Prostate gland (tissue), 2 donors: ENCODE data around the gene TRAF4.

Source experiments
- POLR2A ChIP-seq: fragments of 450-650 bp; IDR thresholded peaks from one replicate; pipeline ENCODE4 v1.6.1; 2016; ENCODE audit warnings: antibody characterized with exemption, mild to moderate bottlenecking
- POLR2AphosphoS5 ChIP-seq: sonication (generic); formaldehyde crosslinking; IDR thresholded peaks from one replicate; pipeline ENCODE4 v1.6.1; 2017; ENCODE audit warnings: antibody characterized with exemption
- TF ChIP-seq, protein P1 (sequence below), 4 experiments: fragments of 200-600 bp in 2 of 4; fragments of 450-650 bp in 2 of 4; sonication (generic) in 2 of 4; IDR thresholded peaks; 1 replicate in 3 of 4; 2 replicates in 1 of 4; pipeline ENCODE4 v1.5.1; 2016 to 2019; ENCODE audit warnings: antibody characterized with exemption in 4 of 4, mild to moderate bottlenecking in 2 of 4, moderate library complexity in 2 of 4

DNA sequence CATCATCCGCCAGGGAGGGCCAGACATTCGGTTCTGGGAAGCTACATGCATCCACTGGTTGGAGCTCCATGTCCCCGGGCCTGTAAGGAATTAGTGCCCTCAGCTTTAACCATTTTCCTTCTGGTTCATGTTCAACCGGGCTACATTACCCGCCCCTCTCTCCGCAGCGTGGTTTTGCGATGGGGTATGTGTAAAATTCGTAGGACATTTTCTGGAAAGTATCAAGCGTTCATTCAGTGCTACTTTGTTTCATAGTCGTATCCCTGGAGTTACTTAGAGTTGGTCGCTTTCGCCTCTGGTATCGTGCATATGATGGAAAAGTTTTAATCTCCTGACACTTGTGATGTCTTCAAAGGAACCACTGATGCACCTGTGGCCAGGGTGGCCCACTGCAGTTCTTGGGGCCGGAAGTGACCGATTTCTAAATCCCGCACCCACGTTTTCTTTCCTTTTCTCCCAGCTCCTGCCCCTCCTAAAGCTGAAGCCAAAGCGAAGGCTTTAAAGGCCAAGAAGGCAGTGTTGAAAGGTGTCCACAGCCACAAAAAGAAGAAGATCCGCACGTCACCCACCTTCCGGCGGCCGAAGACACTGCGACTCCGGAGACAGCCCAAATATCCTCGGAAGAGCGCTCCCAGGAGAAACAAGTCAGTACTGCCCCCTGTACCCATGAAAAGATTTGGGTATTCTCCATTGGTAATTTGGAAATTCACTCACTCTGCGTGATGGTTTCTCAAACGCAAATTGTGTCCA, 23.4 kb upstream of the TRAF4 start:
- no peak for TF ChIP-seq POLR2A
- TF ChIP-seq, protein P1, sequence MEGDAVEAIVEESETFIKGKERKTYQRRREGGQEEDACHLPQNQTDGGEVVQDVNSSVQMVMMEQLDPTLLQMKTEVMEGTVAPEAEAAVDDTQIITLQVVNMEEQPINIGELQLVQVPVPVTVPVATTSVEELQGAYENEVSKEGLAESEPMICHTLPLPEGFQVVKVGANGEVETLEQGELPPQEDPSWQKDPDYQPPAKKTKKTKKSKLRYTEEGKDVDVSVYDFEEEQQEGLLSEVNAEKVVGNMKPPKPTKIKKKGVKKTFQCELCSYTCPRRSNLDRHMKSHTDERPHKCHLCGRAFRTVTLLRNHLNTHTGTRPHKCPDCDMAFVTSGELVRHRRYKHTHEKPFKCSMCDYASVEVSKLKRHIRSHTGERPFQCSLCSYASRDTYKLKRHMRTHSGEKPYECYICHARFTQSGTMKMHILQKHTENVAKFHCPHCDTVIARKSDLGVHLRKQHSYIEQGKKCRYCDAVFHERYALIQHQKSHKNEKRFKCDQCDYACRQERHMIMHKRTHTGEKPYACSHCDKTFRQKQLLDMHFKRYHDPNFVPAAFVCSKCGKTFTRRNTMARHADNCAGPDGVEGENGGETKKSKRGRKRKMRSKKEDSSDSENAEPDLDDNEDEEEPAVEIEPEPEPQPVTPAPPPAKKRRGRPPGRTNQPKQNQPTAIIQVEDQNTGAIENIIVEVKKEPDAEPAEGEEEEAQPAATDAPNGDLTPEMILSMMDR (IDR thresholded peaks at IDR 0.05): peak in 1 of 4 experiments; percentile 13
- no peak for TF ChIP-seq POLR2AphosphoS5
